Kidney (tissue), 14 donors: ENCODE measurements around the gene LDLRAD4. TPM values are rescaled to one million over a fixed set of nuclear protein-coding genes. Genes with fewer than 3 reads are reported as not detected.

Experiments used
- DNase-seq, 5 donors: peaks; one replicate each; pipeline ENCODE4 v3.0.0-alpha.2; 2013 to 2020
- FAIRE-seq: peaks from 2 replicates; lab custom pipeline; 2012; peaks lifted over from hg19 to GRCh38; lab: Jason Lieb, UNC
- H3K27ac ChIP-seq, 2 donors: one replicate each; pipeline ENCODE4 v1.7.0; 2013; ENCODE audit warnings: low read depth in 2 of 2, low read length in 2 of 2, inconsistent platforms in 1 of 2
- H3K27me3 ChIP-seq: one replicate; pipeline ENCODE4 v1.7.1; 2013; ENCODE audit warnings: low read length, inconsistent platforms; ENCODE audit not compliant: control insufficient read depth, insufficient read depth
- H3K36me3 ChIP-seq, 3 donors: one replicate each; pipeline versions ENCODE4 v1.7.0 to v1.7.1; 2013; ENCODE audit warnings: low read length in 3 of 3, control low read depth in 1 of 3, inconsistent platforms in 1 of 3; ENCODE audit not compliant: insufficient read depth in 3 of 3, control insufficient read depth in 2 of 3
- H3K4me1 ChIP-seq, 3 donors: one replicate each; pipeline versions ENCODE4 v1.7.0 to v1.7.1; 2013; ENCODE audit warnings: low read length in 3 of 3, inconsistent platforms in 1 of 3, low read depth in 1 of 3; ENCODE audit not compliant: control insufficient read depth in 2 of 3, insufficient read depth in 2 of 3
- H3K4me3 ChIP-seq, 3 donors: one replicate each; pipeline versions ENCODE4 v1.7.0 to v1.8.1; 2013; ENCODE audit warnings: low read length in 3 of 3, control low read depth in 1 of 3, inconsistent platforms in 1 of 3
- H3K9ac ChIP-seq, 3 donors: one replicate each; pipeline versions ENCODE4 v1.7.0 to v1.7.1; 2013; ENCODE audit warnings: low read length in 3 of 3, control low read depth in 1 of 3, inconsistent platforms in 1 of 3
- H3K9me3 ChIP-seq, 3 donors: one replicate each; pipeline versions ENCODE4 v1.7.0 to v1.7.1; 2013; ENCODE audit warnings: low read length in 3 of 3, control low read depth in 1 of 3, inconsistent platforms in 1 of 3; ENCODE audit not compliant: control insufficient read depth in 2 of 3, insufficient read depth in 1 of 3
- CTCF ChIP-seq: IDR thresholded peaks from 3 replicates; pipeline ENCODE4 v1.5.1; 2012; ENCODE audit warnings: mild to moderate bottlenecking, moderate library complexity, borderline replicate concordance; ENCODE audit not compliant: insufficient read depth; ENCODE audit errors: extremely low read depth
- intact Hi-C: fragments of 100-400 bp; cut with DNase I; formaldehyde crosslinking; loops from one replicate; pipeline ENCODE4 v1.11.1; 2022
- polyA plus RNA-seq: library from polyadenylated mRNA; stranded (reverse); fragments of 350-450 nt; fragmentation: Illumina TruSeq; extraction: RNeasy Lipid Tissue Mini Kit (QIAGEN cat#74804); gene quantifications from one replicate; pipeline ENCODE4 v1.2.3, GENCODE V29; 2014; ENCODE audit warnings: low read depth, low replicate concordance; ENCODE audit not compliant: insufficient read depth
- total RNA-seq: library from RNA; stranded (reverse); fragmentation: NEBNext Ultra II Directional; extraction: Animal tissue kit (Norgen Biotek cat#: 25700); gene quantifications from one replicate; pipeline ENCODE4 v1.2.1, GENCODE V29; 2021
- donor health status: control.
- donor health status: control.
- donor health status: control.
- donor health status: control.
- donor health status: control.
- donor health status: DM: yes; HTN: yes; CAD: no.
- donor health status: Normal renal cell carcinoma (clear cell type).

Gene LDLRAD4
- total and polyA plus RNA-seq, 2 donors from 2014 or later: 2.3 to 42.3 TPM

DNA sequence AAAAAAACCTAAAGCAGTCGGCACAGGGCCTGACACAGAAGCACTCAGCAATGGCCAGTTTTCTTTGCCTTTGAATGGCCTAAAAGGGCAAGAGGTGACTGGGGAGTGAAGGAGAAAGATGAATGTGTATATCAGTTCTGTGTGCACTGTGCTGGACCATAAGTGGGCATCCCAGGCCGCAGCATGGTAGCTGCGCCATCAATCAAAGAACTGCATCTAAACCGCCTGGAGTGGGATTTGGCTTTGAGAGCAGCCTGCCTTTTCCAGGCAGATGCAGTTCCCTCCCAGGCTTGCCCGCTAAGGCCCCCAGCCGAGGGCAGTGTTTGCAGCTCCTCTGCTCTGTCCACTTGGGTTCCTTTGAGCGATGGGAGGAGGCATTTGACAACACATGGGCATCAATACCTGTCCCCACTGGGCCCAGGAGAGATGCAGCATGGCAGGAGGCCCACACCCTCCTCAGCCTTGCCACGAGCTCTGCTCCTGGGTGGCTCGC is 363.7 kb downstream of the LDLRAD4 start:
- Histone ChIP-seq H3K27me3 (no peaks in the 10 kb centered on the region), H3K4me3 (no peak overlapping the region), H3K9me3 (no peaks in the 10 kb centered on the region), H3K9ac (no peak overlapping the region), H3K36me3 (no peaks in the 10 kb centered on the region), H3K4me1 (no peaks in the 10 kb centered on the region), H3K27ac (no peak overlapping the region)
- no peak for TF ChIP-seq CTCF
- DNase-seq: no peak
- intact Hi-C loops: no loop called here
- no peak for FAIRE-seq

DNA sequence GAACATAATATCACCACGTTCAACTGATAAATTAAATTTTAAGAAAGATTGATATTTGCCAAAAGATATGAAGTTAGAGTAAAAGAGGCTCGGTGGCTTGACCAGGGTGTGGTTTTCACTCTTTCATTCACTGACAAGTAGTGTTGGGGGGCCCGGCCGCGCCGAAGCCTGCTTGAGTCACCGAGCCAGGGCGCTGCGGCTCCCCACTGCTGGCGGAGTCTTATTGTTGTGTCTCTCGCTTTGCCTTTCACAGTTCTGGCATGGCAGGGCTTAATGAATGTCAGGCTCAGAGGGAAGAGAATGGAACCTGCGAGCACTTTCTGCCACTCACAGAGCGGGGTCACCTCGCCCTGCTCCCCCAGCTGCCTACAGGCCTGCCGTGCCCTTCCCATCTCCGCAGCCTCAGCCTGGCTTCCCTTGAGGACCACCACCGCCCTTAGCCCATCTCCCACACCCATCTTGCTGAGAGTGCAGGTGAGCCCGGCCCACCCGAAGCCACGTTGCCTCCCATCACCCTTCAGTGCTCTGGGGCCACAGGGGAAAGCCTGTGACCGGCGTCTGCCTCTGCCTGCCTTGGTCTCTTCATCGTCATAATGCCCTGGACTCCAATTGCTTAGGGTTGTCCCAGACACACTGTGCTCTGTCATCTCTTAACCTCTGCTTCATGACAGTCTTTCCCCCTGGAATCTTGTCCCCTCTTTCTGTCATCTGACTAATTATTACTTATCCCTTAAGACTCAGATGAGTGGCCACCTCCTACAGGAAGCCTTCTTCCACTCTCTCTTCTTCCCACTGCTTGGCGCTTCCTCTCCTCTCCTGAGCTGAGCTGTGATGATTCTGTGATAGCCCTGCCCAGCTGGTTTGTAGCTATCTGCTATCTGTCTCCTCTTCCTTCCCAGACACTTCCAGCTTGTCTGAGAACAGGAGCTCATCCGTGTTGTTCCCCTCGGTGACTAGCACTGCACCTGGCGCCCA is 365.3 kb downstream of the LDLRAD4 start:
- H3K27me3 ChIP-seq: no peaks in the 10 kb centered on the region
- no peaks in the 10 kb centered on the region for H3K9me3 ChIP-seq
- no peaks in the 10 kb centered on the region for H3K36me3 ChIP-seq
- DNase-seq: no peak
- no peak for TF ChIP-seq CTCF
- H3K4me1 ChIP-seq: no peaks in the 10 kb centered on the region
- intact Hi-C loops: no loop called here
- H3K4me3 ChIP-seq: no peak overlapping the region
- no peak overlapping the region for H3K9ac ChIP-seq
- no peak overlapping the region for H3K27ac ChIP-seq
- FAIRE-seq: no peak

DNA sequence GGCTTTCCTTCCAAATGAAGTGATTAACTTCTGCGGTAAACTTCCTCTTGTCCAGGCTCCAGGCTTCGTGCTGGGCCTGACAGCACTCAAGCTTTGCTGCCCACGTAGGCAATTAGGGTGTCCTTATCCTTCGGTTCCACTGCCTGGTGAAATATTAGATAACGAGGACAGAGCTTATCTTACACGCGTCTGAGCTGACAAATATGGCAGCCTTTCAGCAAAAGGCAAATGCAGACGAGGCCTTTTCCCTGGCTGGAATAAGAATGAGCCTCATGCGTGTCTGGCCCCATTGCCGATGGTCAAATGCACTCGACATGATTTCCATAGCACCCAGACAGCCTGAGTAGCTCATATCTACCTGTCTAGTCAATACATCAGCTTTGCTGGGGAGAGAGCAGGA is 366.3 kb downstream of the LDLRAD4 start:
- DNase-seq: no peak
- intact Hi-C loops: no loop called here
- no peaks in the 10 kb centered on the region for H3K27me3 ChIP-seq
- no peaks in the 10 kb centered on the region for H3K9me3 ChIP-seq
- no peak overlapping the region for H3K27ac ChIP-seq
- no peaks in the 10 kb centered on the region for H3K36me3 ChIP-seq
- no peaks in the 10 kb centered on the region for H3K4me1 ChIP-seq
- TF ChIP-seq CTCF: no peak
- H3K9ac ChIP-seq: no peak overlapping the region
- no peak overlapping the region for H3K4me3 ChIP-seq
- no peak for FAIRE-seq
